SKM-1 treated with dmso at 0.1 percent for 144 hours (cell line): Measurements from ENCODE around the gene MAP2.

Source experiments
- DNase-seq: peaks from one replicate; lab custom pipeline; 2025; ENCODE audit not compliant: unreplicated experiment; lab: John Stamatoyannopoulos, UW

MAP2 gene

DNA sequence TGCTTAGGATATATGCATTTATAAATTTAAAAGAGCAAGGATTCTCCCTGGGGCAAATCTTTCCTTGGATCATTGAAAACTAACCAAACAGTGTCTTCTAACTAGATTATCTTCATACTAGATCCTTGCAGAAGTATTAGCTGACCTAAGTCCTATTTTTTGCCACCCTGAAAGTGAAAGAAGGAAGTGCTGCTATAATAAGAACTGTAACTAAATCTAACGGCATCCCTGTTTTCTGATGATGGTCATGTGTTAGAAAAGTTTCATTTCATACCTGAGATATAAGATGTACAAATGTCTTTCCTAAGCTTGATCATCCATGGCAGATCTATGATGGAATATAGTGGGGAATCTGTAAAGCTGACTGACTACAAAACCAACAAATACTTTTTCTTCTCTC, 102.7 kb downstream of the MAP2 start:
- peak; percentile 25 for DNase-seq

DNA sequence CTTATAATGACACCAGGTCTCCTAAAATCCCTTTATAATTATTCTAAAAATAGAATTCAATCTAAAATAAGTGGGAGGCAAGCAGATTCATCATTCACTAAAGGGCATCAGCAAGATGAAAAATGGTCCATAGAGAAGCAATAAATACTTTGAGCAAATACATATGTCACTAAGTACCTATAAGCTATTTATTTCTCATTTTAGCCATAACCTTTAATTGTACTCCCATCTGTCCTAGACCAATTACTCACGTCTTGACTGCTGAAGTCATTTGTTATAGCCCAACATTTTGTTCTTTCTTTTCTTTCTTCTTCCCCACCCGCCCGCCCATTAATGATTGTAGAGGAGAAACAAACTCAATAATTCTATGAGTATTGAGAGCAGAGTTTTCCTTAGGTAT, 105.7 kb downstream of the MAP2 start:
- no peak for DNase-seq

GRCh38 chr2:209532321-209532720, 108.5 kb downstream of the MAP2 start:
- no peak for DNase-seq

GRCh38 chr2:209533391-209533790, 109.5 kb downstream of the MAP2 start:
- no peak for DNase-seq

- no peak for DNase-seq
Observed at GRCh38 chr2:209534228-209534627, 110.4 kb downstream of the MAP2 start.

GRCh38 chr2:209536363-209536762, 112.5 kb downstream of the MAP2 start:
- DNase-seq: no peak

DNA sequence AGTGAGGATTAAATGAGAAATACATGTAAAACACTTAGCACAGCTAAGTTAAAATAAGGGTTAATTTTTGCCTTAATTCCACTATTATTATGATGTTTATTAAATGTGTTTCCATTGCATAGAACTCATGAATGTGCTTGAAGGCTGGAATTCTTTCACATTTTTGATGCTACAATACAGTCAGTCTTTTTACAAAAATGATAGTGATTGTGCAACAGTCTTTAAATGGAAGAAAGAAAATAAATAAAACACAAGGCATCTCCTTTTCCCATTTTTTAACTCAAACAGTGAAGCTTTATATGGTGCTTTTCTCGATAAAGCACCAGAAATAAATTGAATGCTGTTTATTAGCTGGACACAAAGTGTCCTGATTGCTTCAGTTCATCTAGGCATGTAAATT, 123.9 kb downstream of the MAP2 start:
- DNase-seq: no peak

DNA sequence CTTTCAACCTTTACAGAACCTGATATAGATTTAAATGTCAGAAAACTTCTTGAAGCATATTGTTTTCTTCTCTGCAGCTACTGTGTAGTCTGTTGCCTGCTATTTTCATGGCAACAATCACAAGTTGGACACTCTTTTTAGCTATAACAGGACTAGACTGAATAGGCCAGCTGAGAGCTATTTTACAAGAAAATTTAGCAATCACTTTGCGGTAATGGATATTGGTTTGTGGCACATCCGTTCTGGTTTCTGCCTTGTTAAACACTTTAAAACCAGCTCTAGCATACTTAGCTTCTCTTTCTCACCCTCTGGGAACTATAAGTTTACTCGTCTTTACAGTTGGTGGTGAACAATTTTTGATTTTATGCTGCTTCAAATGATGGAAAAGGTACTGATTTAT, 125.7 kb downstream of the MAP2 start:
- peak; percentile 27 for DNase-seq

GRCh38 chr2:209553913-209554312, 130.1 kb downstream of the MAP2 start:
- DNase-seq: no peak

DNA sequence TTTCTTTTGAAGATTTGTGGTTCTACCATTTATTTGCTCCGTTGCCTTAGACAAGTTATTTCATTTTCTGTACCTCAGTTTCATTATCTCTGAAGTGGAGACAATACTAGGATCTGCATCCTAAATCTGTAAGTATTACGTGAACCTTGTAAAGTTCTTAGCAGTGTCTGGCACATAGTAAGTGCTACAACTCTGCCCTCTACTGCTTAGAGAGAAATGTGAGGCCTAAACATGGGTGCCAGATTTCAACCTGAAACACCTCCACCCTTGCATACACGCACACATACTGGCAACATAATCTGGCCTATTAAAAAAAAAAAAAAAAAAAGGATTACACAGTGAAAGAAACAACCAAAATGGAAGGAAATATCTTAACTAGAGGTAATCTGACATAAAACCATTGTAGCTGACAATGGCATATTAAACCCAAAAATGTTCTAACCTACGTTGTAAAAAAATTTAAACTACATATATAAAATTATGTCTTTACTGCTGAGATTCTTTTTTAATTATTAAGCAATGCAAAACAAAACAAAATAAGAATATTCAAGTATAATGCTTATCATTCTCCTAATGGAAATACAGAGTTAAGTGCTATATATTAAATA, 132.6 kb downstream of the MAP2 start:
- DNase-seq: no peak

GRCh38 chr2:209560911-209561310, 137.1 kb downstream of the MAP2 start:
- no peak for DNase-seq

GRCh38 chr2:209563453-209563852, 139.6 kb downstream of the MAP2 start:
- DNase-seq: no peak

DNA sequence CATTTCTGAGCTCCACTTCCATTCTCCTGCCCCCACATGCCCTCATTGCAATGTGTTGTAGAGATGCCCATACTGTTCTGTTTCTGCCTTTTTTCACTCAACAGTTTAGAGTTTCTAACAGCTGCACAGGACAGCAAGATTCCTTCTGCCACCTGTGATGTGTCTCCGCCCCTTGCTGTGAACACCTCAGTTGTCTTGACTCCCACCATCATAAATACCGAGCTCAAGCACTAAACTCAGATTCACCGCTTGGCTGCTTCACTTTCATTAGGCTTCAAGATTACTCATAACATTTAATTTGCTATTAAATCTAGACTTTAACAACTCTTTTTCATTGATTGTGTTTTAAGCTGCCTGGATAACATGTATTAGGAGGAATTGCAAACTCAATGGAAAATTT, 141.0 kb downstream of the MAP2 start:
- no peak for DNase-seq

- DNase-seq: no peak
Observed at GRCh38 chr2:209565896-209566582, 142.2 kb downstream of the MAP2 start.

- no peak for DNase-seq
Observed at GRCh38 chr2:209570194-209570593, 146.3 kb downstream of the MAP2 start.

DNA sequence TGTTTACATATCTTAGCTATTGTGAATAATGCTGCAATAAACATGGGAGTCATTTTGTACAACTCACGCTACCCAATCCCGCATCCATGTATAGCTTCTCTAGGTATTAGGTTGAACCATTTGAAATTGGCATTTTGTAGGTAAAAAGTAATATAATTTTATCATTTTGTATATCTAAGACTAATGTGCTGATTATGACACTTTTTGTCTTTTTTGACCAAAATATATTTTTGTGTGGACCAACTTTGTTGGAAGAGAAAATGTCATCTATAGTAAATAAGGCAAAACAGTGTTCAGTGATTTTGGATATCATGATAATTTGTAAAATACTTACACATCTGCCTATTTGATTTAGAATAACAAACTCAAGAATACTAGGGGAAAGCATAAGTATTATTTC, 150.7 kb downstream of the MAP2 start:
- no peak for DNase-seq

- no peak for DNase-seq
Observed at GRCh38 chr2:209577376-209578357, 153.8 kb downstream of the MAP2 start.

DNA sequence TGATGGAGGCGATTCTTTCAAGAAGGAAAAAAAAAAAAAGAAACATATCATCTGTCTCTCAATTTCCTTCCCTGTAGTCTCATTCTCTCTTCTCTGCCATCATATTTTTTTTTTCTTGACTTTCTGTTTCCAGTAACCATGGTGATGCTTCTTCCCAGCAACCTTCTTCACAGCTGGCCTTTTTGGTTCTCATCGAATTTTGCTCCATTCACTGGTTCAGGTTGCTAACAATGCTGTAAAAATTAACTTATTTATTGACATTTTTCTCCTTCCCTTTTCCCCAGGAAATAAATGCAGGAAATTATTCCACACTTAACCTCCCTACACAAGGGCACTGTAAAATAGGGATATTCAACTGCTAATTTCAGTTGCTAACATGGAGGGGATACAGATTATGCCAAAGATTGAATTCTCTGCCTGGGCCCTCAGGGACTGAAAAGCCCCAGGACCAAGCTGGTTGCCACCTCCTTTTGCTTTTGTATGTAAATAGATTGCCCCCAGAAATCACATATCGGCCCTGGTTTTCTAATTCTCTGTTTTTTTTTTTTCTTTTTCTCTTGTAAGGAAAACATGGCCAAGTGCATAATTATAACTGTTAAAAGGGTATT, 154.7 kb downstream of the MAP2 start:
- no peak for DNase-seq

- DNase-seq: no peak
Observed at GRCh38 chr2:209579230-209579749, 155.4 kb downstream of the MAP2 start.

DNA sequence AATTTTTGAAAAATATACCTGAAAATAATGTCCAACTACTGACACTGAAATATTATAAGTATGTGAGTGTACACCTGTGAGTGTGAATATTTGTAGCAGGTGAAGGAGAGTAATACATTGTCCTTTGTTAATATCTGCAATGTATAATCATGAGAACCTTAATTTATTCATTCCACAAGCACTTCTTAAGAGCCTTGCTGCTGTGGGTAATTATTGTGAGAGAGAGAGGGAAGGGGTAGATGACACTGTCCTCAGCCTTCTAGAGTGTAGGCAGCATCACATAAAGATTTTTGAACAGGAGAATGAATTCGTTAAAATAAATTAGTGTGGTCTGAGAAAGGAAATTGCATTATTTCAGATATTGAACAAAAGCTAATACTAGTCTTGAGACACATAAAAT, 157.2 kb downstream of the MAP2 start:
- no peak for DNase-seq

DNA sequence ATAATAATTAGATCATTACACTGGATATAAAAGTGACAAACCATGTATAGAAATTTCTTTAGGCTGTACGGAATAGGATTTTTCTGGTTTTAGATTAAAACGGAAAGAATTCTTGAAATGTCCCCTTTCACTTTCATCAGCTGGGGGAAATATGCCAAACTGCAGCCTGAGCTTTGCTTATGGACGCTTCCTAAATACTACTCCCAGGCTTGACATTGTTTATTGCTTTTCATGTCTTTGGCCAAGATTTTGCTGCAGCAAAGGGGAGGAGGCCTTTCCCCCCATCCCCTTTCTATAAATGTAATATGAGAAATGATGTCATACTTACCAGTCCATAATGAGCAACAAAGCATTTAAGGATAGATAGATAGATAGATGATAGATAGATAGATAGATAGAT, 158.4 kb downstream of the MAP2 start:
- no peak for DNase-seq
